Muscle of leg (tissue), 11 donors: ENCODE results near the gene IDH1. TPM values are rescaled to one million over a fixed set of nuclear protein-coding genes. Genes with fewer than 3 reads are reported as not detected.
"Not testable (repeated sequence)": the region's sequence is repeated elsewhere in the genome, so short reads cannot be mapped to it uniquely, and the experiment has no call there.

ENCODE experiments used
- DNase-seq: peaks from one replicate; pipeline ENCODE4 v3.0.0; 2013
- H3K27ac ChIP-seq: one replicate; pipeline ENCODE4 v1.5.1; 2013; ENCODE audit warnings: mild to moderate bottlenecking, low read length, control low read depth
- H3K27me3 ChIP-seq: one replicate; pipeline ENCODE4 v1.6.1; 2013; ENCODE audit warnings: low read length; ENCODE audit not compliant: control insufficient read depth, insufficient read depth
- H3K36me3 ChIP-seq: one replicate; pipeline ENCODE4 v1.6.1; 2013; ENCODE audit warnings: low read length; ENCODE audit not compliant: control insufficient read depth, insufficient read depth
- H3K4me1 ChIP-seq: one replicate; pipeline ENCODE4 v1.6.1; 2013; ENCODE audit warnings: low read length; ENCODE audit not compliant: control insufficient read depth, insufficient read depth
- H3K4me3 ChIP-seq: one replicate; pipeline ENCODE4 v1.5.1; 2013; ENCODE audit warnings: low read length, control low read depth
- H3K9me3 ChIP-seq: replicated peaks from 2 replicates; pipeline ENCODE4 v1.6.1; 2013; ENCODE audit warnings: low read depth, low read length; ENCODE audit not compliant: control insufficient read depth
- WGBS: methylation state at CpG from one replicate; pipeline ENCODE4 v1.1.5; 2013; ENCODE audit warnings: missing lambda C conversion rate; ENCODE audit not compliant: insufficient coverage; 5-methylcytosine and 5-hydroxymethylcytosine counted together
- polyA plus RNA-seq, 8 donors: library from polyadenylated mRNA; unstranded; fragments of 120-200 nt; gene quantifications; one replicate each; pipeline versions ENCODE4 v1.2.1 to v1.2.3, GENCODE V29; 2013; ENCODE audit warnings: inconsistent platforms in 1 of 8, low replicate concordance in 1 of 8; ENCODE audit not compliant: insufficient read length in 8 of 8, insufficient read depth in 1 of 8
- total RNA-seq: library from RNA; stranded (reverse); fragments of 120-200 nt; gene quantifications from one replicate; pipeline ENCODE4 v1.2.4, GENCODE V29; 2013

IDH1 gene
- total and polyA plus RNA-seq, 9 donors, result 33.3 to 43.7 (median 36.4) TPM

- no peak overlapping the region for H3K4me3 ChIP-seq
- no peak overlapping the region for H3K27ac ChIP-seq
- no peaks in the 10 kb centered on the region for H3K27me3 ChIP-seq
- no peaks in the 10 kb centered on the region for H3K9me3 ChIP-seq
- DNase-seq, result no peak
- no peaks in the 10 kb centered on the region for H3K4me1 ChIP-seq
- WGBS, result no CpG with 5 or more reads among the region's 1 CpG
- no peaks in the 10 kb centered on the region for H3K36me3 ChIP-seq
Measured at GRCh38 chr2:208228476-208228875, 26.4 kb downstream of the IDH1 start.

- 92% methylated on average over 30 of the region's 33 CpGs for whole genome bisulfite sequencing
- DNase-seq, result no peak
Measured at GRCh38 chr2:208227581-208228232, 27.2 kb downstream of the IDH1 start.

GRCh38 chr2:208224802-208225201 lies 30.1 kb downstream of the IDH1 start:
- Histone ChIP-seq H3K4me1 (no peaks in the 10 kb centered on the region), H3K9me3 (no peaks in the 10 kb centered on the region), H3K4me3 (no peak overlapping the region), H3K36me3 (no peaks in the 10 kb centered on the region), H3K27me3 (no peaks in the 10 kb centered on the region), H3K27ac (no peak overlapping the region)
- 100% methylated on average over 2 of the region's 2 CpGs for WGBS
- DNase-seq, result no peak

More at GRCh38 chr2:208227581-208228232, 27.2 kb downstream of the IDH1 start:
- H3K27me3 ChIP-seq, result no peaks in the 10 kb centered on the region
- H3K4me1 ChIP-seq, result no peaks in the 10 kb centered on the region
- no peak overlapping the region for H3K27ac ChIP-seq
- no peaks in the 10 kb centered on the region for H3K36me3 ChIP-seq
- H3K4me3 ChIP-seq, result no peak overlapping the region
- no peaks in the 10 kb centered on the region for H3K9me3 ChIP-seq

GRCh38 chr2:208222351-208222750 lies 32.5 kb downstream of the IDH1 start:
- Histone ChIP-seq H3K9me3 (no peaks in the 10 kb centered on the region), H3K4me1 (no peaks in the 10 kb centered on the region), H3K27ac (no peak overlapping the region), H3K36me3 (no peaks in the 10 kb centered on the region), H3K27me3 (no peaks in the 10 kb centered on the region), H3K4me3 (no peak overlapping the region)
- DNase-seq, result no peak
- WGBS, result 87% methylated on average over 3 of the region's 3 CpGs

GRCh38 chr2:208221873-208222272 lies 33.0 kb downstream of the IDH1 start:
- not testable (repeated sequence) for H3K27me3 ChIP-seq, H3K36me3 ChIP-seq, H3K27ac ChIP-seq, H3K4me3 ChIP-seq, H3K9me3 ChIP-seq, H3K4me1 ChIP-seq, DNase-seq
- WGBS, result 55% methylated on average over 2 of the region's 3 CpGs

GRCh38 chr2:208210688-208211451 lies 44.0 kb downstream of the IDH1 start:
- H3K4me1 ChIP-seq, result no peaks in the 10 kb centered on the region
- DNase-seq, result no peak
- 94% methylated on average over 2 of the region's 9 CpGs for WGBS
- no peak overlapping the region for H3K4me3 ChIP-seq
- no peak overlapping the region for H3K27ac ChIP-seq
- no peaks in the 10 kb centered on the region for H3K36me3 ChIP-seq
- no peaks in the 10 kb centered on the region for H3K9me3 ChIP-seq
- H3K27me3 ChIP-seq, result no peaks in the 10 kb centered on the region

GRCh38 chr2:208208335-208209085 lies 46.4 kb downstream of the IDH1 start:
- 91% methylated on average over 6 of the region's 9 CpGs for WGBS
- DNase-seq, result no peak
- Histone ChIP-seq H3K4me1 (no peaks in the 10 kb centered on the region), H3K9me3 (no peaks in the 10 kb centered on the region), H3K27me3 (no peaks in the 10 kb centered on the region), H3K36me3 (no peaks in the 10 kb centered on the region), H3K27ac (no peak overlapping the region), H3K4me3 (no peak overlapping the region)

GRCh38 chr2:208207769-208208168 lies 47.1 kb downstream of the IDH1 start:
- no CpG with 5 or more reads among the region's 3 CpGs for WGBS
- H3K36me3 ChIP-seq, result no peaks in the 10 kb centered on the region
- no peaks in the 10 kb centered on the region for H3K4me1 ChIP-seq

GRCh38 chr2:208204166-208204565 lies 50.7 kb downstream of the IDH1 start:
- Histone ChIP-seq H3K27me3 (no peaks in the 10 kb centered on the region), H3K27ac (no peak overlapping the region), H3K4me3 (no peak overlapping the region), H3K9me3 (no peaks in the 10 kb centered on the region), H3K36me3 (no peaks in the 10 kb centered on the region), H3K4me1 (no peaks in the 10 kb centered on the region)
- no CpG with 5 or more reads among the region's 5 CpGs for WGBS
- no peak for DNase-seq

More at GRCh38 chr2:208207769-208208168, 47.1 kb downstream of the IDH1 start:
- Histone ChIP-seq H3K27ac (no peak overlapping the region), H3K4me3 (no peak overlapping the region), H3K9me3 (no peaks in the 10 kb centered on the region), H3K27me3 (no peaks in the 10 kb centered on the region)
- DNase-seq, result no peak

- no peak overlapping the region for H3K27ac ChIP-seq
- H3K9me3 ChIP-seq, result no peaks in the 10 kb centered on the region
- WGBS, result 70% methylated on average over 3 of the region's 3 CpGs
- H3K4me3 ChIP-seq, result no peak overlapping the region
- no peaks in the 10 kb centered on the region for H3K4me1 ChIP-seq
- no peaks in the 10 kb centered on the region for H3K36me3 ChIP-seq
- DNase-seq, result no peak
- no peaks in the 10 kb centered on the region for H3K27me3 ChIP-seq
Measured at GRCh38 chr2:208195531-208195930, 59.3 kb downstream of the IDH1 start.
